AG10803 (cell line): ENCODE results near the gene ZNF853.
A peak's percentile ranks its signal among the peaks of the same experiment; 100 is the strongest.

Experiments used
- DNase-seq: peaks from one replicate; pipeline ENCODE4 v3.0.0; 2010; ENCODE audit warnings: low read depth
- H3K4me3 ChIP-seq: 2 replicates; pipeline ENCODE4 v1.5.1; 2011; ENCODE audit warnings: mild to moderate bottlenecking, low read length, control low read depth
- TF ChIP-seq, protein P1 (sequence below): conservative IDR thresholded peaks from 2 replicates; pipeline ENCODE4 v1.5.1; 2011; ENCODE audit warnings: mild to moderate bottlenecking, low read length, control low read depth, inconsistent platforms

Gene ZNF853

DNA sequence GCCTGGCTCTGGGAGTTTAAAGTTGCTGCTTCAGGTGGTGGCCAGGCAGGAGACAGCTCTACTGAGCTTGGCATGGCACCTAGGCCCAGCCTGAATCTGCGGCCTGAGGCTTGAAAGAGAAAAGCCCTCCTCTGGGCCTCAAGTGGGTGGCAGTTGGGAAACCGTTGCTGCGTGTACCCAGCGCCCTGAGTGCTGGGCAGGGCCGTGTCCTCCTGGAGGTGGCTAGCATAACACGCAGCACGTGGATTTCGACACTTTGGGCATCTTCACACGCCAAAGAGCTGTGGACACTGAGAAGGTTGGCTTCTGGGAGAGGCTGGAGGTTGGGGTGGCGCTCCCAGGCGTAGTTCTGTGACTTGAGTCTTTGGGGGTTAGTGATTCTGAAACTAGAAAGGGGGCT lies 24.2 kb downstream of the ZNF853 start:
- DNase-seq = no peak
- H3K4me3 ChIP-seq = no peak overlapping the region
- TF ChIP-seq, protein P1, sequence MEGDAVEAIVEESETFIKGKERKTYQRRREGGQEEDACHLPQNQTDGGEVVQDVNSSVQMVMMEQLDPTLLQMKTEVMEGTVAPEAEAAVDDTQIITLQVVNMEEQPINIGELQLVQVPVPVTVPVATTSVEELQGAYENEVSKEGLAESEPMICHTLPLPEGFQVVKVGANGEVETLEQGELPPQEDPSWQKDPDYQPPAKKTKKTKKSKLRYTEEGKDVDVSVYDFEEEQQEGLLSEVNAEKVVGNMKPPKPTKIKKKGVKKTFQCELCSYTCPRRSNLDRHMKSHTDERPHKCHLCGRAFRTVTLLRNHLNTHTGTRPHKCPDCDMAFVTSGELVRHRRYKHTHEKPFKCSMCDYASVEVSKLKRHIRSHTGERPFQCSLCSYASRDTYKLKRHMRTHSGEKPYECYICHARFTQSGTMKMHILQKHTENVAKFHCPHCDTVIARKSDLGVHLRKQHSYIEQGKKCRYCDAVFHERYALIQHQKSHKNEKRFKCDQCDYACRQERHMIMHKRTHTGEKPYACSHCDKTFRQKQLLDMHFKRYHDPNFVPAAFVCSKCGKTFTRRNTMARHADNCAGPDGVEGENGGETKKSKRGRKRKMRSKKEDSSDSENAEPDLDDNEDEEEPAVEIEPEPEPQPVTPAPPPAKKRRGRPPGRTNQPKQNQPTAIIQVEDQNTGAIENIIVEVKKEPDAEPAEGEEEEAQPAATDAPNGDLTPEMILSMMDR = no peak

DNA sequence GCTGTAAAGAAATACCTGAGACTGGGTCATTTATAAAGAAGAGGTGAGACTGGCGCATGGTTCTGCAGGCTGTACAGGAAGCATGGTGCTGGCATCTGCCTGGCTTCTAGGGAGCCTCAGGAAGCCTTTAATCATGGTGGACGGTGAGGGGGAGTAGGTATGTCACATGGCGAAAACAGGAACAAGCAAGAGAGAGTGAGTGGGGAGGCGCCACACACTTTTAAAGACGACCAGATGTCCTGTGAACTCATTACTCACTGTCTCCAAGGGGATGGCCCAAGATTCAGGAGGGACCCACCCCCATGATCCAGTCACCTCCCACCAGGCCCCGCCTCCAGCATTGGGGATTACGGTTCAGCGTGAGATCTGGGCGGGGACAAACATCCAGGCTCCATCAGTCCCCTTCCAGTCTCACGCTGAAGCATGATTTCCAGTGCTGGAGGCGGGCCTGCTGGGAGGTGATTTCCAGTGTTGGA lies 24.9 kb downstream of the ZNF853 start:
- TF ChIP-seq, protein P1 = no peak
- no peak overlapping the region for H3K4me3 ChIP-seq
- DNase-seq = peak; percentile 57

DNA sequence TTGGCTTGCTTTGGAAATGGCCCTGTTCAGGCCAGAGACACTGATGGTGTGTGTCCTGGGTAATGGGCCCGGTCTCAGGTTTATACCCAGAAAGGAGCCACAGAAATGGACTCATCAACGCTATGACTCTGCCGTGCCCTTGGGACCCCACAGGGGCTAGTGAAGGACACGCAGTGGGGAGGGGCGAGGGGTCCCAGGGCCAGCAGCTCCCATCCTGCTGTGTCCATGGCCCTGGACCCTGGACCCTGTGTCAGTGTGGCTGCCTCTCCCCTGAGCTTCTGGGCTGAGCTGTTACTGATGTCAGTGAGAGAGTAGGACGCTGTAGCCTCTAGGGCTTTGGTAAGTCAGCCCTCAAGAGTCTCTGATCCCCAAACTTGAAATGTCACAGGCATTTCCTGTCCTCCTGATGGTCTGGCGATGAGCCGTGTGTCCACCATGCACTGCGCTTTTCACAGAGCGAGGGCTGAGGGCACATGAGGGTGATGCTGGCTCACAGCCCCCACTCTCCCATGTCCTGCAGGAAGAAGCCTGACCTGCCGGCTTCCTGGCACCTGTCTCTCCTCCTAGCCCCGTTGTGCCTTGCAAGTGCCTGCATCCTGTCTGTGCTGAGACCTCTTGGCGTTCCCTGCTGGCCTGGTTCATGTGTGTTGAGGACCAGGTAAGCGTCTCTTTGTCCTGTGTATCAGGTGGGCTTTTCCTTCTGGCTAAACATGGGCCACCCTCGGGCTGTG lies 26.1 kb downstream of the ZNF853 start:
- TF ChIP-seq, protein P1 = no peak
- H3K4me3 ChIP-seq = no peak overlapping the region

DNA sequence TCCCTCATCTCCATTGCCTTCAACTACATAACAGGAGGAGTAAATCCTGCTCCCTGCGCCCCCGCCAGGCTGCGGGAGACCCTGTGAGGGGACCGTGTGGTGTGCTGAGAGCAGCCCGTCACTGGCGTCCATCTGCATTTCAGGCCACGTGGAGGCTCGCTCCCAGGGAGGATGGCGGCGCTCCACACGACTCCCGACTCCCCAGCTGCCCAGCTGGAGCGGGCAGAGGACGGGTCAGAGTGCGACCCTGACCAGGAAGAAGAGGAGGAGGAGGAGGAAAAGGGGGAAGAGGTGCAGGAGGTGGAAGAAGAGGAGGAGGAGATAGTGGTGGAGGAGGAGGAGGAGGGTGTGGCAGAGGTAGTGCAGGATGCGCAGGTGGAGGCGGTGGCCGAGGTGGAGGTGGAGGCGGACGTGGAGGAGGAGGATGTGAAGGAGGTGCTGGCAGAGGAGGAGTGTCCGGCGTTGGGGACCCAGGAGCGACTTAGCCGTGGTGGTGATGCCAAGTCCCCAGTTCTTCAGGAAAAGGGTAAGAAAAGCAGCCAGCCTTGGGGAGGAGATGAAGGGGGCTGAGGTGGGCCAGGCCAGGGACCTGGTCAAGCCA lies 26.9 kb downstream of the ZNF853 start:
- TF ChIP-seq, protein P1 = no peak
- no peak overlapping the region for H3K4me3 ChIP-seq
- no peak for DNase-seq

More for the DNA sequence above, 26.1 kb downstream of the ZNF853 start:
- DNase-seq = no peak

DNA sequence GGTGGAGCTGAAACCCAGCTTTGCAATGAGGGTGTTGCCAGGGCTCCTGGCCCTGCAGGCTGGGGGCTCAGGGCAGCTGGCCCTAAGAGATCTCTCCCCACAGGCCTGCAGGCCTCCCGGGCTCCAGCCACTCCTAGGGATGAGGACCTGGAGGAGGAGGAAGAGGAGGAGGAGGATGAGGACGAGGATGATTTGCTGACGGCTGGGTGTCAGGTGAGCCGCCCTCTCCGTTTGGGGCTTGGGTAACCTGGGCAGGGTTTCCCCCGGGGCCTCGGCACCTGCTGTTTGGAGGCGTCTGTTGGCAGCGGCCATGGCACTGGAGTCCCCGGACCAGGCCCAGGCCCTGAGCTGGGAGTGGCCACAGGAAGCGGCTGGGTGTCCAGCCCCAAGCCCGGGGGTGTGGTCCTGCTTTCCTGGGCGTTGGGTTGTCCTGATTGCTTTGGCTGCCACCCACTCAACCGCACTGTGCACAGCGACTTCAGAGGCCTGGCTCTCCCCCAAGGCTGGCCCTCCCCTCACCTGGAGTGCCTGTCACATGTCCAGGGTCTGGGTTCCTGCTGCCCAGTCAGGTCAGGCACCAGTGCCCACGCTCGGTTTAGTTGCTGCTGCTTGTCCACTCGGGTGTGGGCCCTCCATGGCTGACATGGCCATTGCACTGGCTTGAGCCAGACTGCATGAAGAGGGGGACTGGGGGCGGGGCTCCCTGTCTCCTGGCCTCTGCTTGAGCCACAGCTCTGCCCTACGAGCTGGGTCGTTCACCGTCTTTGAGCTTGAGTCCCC lies 27.6 kb downstream of the ZNF853 start:
- TF ChIP-seq, protein P1 = no peak
- DNase-seq = no peak
- no peak overlapping the region for H3K4me3 ChIP-seq

DNA sequence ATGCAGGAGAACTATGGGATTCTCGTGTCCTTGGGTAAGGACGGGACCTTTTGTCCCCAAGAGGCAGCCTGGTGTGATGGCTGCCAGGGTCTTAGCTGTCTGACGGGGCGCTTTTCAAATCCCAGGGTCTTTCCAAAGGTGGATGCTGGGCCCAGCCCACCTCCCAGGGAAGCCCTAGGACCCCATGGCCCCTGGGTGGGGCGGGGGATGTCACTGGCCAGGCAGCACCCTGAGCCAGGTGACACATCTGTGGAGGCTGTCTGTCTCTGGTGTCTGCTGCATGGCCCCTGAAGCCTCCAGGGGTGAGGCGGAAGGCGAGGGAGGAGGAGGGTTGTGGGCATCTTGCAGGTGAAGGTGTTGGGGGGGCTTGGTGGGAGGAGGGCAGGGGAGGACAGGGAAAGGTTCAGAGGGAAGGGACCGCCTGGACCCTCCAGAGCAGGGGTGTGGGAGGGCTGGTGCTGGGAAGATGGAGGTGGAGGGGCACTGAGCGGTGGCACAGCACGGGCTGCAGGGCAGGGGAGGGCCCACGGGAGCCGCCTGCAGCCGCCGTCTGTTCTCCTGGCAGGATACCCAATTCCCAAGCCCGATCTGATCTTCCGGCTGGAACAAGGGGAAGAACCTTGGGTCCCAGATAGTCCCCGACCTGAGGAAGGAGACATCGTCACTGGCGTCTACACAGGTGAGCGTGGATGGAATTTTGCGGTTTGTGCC lies 28.7 kb downstream of the ZNF853 start:
- TF ChIP-seq, protein P1 = no peak
- no peak overlapping the region for H3K4me3 ChIP-seq
- DNase-seq = no peak
